GM21423 (cell line): ENCODE measurements around the gene PAK4.
"Not testable (repeated sequence)": the region's sequence is repeated elsewhere in the genome, so short reads cannot be mapped to it uniquely, and the experiment has no call there.

Source experiments
- ATAC-seq: cut with Tn5 transposase; IDR thresholded peaks from one replicate; pipeline ENCODE4 v1.9.1; 2021; ENCODE audit warnings: mild to moderate bottlenecking, moderate library complexity; ENCODE audit not compliant: unreplicated experiment

Gene PAK4

DNA sequence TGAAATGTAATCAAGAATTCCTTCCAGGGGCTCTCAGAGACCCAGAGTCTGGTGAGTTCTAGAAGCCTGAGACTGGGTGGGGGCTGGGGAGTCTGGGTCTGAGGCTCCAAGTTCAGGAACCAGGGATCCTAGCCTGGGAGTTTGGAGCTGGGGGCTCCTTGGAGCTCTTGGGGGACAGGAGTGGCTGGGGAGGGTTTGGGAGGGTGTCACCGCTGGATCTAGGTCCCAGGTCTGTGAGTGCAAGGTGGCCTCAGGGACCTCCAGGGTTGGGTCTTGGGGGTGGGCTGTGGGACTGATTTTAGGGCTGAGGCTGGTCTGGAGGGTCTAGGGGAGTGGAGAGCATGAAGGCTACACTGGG is 77.4 kb downstream of the PAK4 start:
- ATAC-seq = no peak

DNA sequence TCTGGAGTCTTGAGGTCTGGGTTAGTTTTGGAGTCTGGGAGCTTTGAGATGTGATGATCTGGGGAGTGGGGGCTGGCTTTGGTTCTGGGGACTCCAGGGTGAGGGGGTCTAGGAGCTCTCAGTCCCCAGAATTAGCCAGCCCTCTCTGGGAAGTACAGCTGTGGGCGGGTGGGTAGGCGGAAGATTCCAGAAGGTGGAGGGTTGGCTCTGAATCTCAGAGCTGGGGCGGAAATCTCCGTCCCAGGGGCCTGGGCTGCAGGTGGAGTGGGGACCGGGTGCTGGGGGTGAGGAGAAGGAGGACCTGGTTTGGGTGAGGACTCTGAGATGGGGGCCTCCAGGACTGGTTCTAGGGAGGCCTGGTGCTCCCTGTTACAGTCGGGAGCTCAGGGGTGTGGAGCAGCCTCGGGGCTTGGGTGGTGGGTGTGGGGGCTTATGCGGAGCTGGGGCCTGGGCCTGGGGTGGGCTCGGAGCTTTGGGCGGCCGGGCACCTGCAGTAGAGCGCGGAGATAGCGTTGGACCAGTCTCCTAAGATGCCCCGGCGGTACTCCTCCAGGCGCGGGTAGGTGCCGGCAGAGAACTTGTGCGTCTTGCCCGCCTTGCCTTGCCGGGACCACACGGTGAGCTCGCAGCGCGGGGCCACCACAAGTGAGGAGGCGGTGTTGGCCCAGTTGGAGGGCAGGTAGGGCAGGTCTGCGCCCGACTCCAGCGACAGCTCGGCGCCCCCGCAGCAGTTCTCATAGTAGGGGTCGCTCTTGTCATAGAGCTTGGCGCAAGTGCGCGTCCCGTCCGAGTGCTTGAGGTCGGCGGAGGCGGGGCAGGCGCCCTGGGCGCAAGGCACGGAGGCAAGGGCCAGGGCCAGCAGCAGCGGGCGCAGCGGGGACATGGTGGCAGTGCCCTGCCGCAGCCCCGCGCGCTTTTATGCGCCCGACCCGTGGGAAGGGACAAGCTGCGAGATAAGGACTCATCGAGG is 78.1 kb downstream of the PAK4 start, which contains the start of gene SYCN:
Gene SYCN, minus strand, starts transcription at position 892 of the 970 bp plus-strand sequence. Its CDS starts 9 bp downstream, at position 883.
- no peak for ATAC-seq

GRCh38 chr19:39205449-39205764 is 79.8 kb downstream of the PAK4 start:
- no peak for ATAC-seq

DNA sequence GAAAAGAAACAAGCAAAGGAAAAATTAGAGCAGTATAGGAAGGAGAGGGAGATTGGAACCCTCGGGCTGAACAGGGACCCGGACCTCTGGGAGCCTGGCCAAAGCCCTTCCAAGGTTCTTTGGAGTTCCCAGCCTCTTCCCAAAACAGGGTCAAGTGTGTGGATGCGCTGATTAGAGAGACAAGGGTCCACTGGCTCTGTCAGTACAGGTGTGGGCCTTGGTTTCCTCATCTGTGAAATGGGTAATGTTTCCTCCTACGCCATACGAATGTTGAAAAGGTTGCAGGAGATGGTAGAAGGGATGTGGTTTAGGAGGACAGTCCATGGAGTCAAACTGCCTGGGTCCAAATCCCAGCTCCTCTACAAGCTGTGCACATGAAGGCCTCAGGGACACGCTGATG is 80.5 kb downstream of the PAK4 start:
- ATAC-seq = no peak

DNA sequence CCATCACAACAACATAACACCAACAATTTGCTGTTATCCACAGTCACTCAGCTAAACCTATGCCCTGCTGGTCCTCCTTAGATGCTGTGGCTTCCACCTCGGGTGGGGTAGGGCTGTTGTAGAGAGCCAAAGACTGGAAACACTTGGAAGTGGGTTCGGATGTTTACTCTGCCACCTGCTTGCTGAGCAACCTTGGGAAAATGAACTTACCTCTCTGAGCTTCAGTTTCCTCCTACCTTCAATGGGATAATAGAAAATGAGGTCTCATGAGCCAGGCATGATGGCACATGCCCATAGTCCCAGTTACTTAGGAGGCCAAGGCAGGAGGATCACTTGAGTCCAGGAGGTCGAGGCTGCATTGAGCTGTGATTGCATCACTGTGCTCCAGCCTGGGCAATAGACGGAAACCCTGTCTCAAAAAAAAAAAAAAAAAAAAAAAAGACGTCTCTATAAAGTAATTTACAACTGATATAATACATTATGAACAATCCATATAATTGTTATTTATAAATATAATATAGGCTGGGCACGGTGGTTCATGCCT is 81.8 kb downstream of the PAK4 start:
- ATAC-seq = no peak

GRCh38 chr19:39208175-39208795 is 82.7 kb downstream of the PAK4 start:
- no peak for ATAC-seq

DNA sequence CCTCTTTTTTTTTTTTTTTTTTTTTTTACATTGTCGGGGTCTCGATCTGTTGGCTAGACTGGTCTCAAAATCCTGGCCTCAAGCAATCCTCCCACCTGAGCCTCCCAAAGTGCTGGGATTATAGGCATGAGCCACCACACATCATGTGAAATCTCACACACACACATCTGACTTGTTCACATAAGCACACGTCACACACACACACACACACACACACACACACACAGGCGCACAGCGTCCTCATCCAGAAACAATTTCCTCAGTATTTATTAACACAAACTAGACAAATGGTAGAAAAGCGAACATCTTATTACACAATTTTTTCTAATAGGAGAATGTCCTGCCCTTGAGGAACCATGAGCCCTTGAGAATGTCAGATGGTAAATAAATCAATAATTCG is 83.6 kb downstream of the PAK4 start:
- ATAC-seq = no peak

- no peak for ATAC-seq
Measured at GRCh38 chr19:39211731-39212374, 86.3 kb downstream of the PAK4 start.

- no peak for ATAC-seq
Measured at GRCh38 chr19:39212375-39212742, 86.8 kb downstream of the PAK4 start.

- ATAC-seq = not testable (repeated sequence)
Measured at GRCh38 chr19:39215323-39215722, 89.7 kb downstream of the PAK4 start.

- no peak for ATAC-seq
Measured at GRCh38 chr19:39217094-39217493, 91.5 kb downstream of the PAK4 start.

- no peak for ATAC-seq
Measured at GRCh38 chr19:39218230-39219007, 92.8 kb downstream of the PAK4 start.

DNA sequence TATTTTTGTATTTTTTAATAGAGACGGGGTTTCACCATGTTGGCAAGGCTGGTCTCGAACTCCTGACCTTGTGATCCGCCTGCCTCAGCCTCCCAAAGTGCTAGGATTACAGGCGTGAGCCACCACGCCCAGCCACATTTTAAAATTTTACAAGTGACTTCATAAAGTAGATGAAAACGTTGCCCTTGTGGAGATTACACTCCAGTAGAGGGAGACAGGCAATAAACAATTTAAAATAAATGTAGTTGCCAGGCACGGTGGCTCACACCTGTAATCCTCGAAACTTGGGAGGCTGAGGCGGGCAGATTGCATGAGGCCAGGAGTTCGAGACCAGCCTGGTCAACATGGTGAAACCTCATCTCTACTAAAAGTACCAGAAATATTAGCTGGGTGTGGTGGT is 93.5 kb downstream of the PAK4 start:
- ATAC-seq = not testable (repeated sequence)

GRCh38 chr19:39223703-39224279 is 98.2 kb downstream of the PAK4 start:
- ATAC-seq = no peak

DNA sequence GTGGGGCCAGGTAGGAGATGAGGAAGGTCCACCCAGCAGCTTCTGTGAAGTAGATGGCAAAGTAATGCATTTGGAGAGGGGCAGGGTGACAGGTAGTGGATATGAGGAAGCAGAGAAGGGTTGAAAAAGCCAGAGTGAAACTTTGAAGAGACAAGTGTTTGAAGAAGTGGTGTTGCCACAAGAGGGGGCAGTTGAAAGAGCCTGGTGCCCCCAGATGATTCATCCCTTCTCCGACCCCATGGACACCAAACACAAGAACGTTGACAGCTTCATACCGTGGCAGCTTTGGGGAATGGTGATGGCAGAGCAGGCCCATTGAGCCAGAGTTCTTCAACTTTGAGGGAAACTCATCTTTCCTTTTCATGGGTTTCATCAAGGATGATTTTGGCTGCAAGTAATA is 99.3 kb downstream of the PAK4 start:
- no peak for ATAC-seq
